ENCODE data around the gene TEX264.

TEX264 gene

GRCh38 chr3:51751287-51751686, 80.2 kb downstream of the TEX264 start:
- Histone ChIP-seq H3K23ac (ENCODE audit: low read length in 2 of 2) (no peak overlapping the region), H3K9ac (ENCODE audit: low read length) (no peak overlapping the region), H2BK120ac (ENCODE audit: low read depth, low read length) (no peak overlapping the region), H3K9me3 (ENCODE audit: control insufficient read depth, low read length) (peaks cover 12% of the 10 kb centered on the region), H3K4me1 (ENCODE audit: control insufficient read depth, insufficient read depth, low read depth, low read length) (no peaks in the 10 kb centered on the region), H3K27ac (ENCODE audit: low read length, poor library complexity, severe bottlenecking) (no peak overlapping the region), H3K79me1 (replicated peaks; ENCODE audit: low read length, poor library complexity, severe bottlenecking) (no peaks in the 10 kb centered on the region), H3K36me3 (ENCODE audit: control insufficient read depth in 1 of 2, insufficient read depth in 2 of 2, low read depth in 1 of 2, low read length in 2 of 2) (no peaks in the 10 kb centered on the region), H2AK5ac (ENCODE audit: low read length, severe bottlenecking) (no peak overlapping the region), H2AFZ (ENCODE audit: low read depth, low read length) (no peak overlapping the region), H3K4me2 (ENCODE audit: low read length, poor library complexity, severe bottlenecking) (no peak overlapping the region), H3K18ac (ENCODE audit: low read depth in 1 of 2, low read length in 2 of 2) (no peak overlapping the region), H2BK12ac (ENCODE audit: low read length in 2 of 2) (no peak overlapping the region), H4K8ac (ENCODE audit: low read length) (no peak overlapping the region), H3K27me3 (ENCODE audit: control insufficient read depth in 1 of 2, insufficient read depth in 1 of 2, low read length in 2 of 2) (no peaks in the 10 kb centered on the region), H4K91ac (ENCODE audit: low read length) (no peak overlapping the region), H3K14ac (ENCODE audit: low read length in 2 of 2) (no peak overlapping the region), H2BK15ac (ENCODE audit: low read depth, poor library complexity, severe bottlenecking) (no peak overlapping the region), H2BK5ac (ENCODE audit: low read depth, low read length, poor library complexity, severe bottlenecking) (no peak overlapping the region), H3K4me3 (ENCODE audit: insufficient read depth in 1 of 2, low read depth in 1 of 2, low read length in 2 of 2) (no peak overlapping the region), H3K4ac (ENCODE audit: low read depth in 1 of 2, low read length in 2 of 2) (no peak overlapping the region)
- WGBS, result 83% methylated on average over 2 of the region's 2 CpGs
- DNase-seq, result no peak

Small RNAs within 50 kb of the gene (small RNA-seq; reads per million reads assigned to genes)
- 656 reads per million, percentile 97 among the genes with 10 or more reads in this experiment for gene RNA5SP132 (ENCODE audit: low read depth)
